ENCODE results near the gene TENM3.

GRCh38 chr4:182745237-182745636 lies 502.0 kb downstream of the TENM3 start:
- TF ChIP-seq CTCF (IDR thresholded peaks at IDR 0.05) (no peak), POLR2A (IDR thresholded peaks at IDR 0.05) (no peak), POLR2AphosphoS5 (IDR thresholded peaks at IDR 0.05; ENCODE audit: insufficient read depth in 1 of 2, low read depth in 1 of 2) (no peak)

Data from vagina (tissue), 2 donors.